GM18519 (cell line): ENCODE data around the gene PTS.
A peak's percentile ranks its signal among the peaks of the same experiment; 100 is the strongest.

ENCODE experiments used
- ATAC-seq: cut with Tn5 transposase; IDR thresholded peaks from one replicate; pipeline ENCODE4 v1.9.1; 2021; ENCODE audit warnings: mild to moderate bottlenecking, moderate library complexity; ENCODE audit not compliant: unreplicated experiment, low FRiP score

Gene PTS

GRCh38 chr11:112219476-112220232 is 6.6 kb upstream of the PTS start:
- ATAC-seq = peak; percentile 77

- ATAC-seq = no peak
Measured at GRCh38 chr11:112221274-112221835, 4.9 kb upstream of the PTS start.

GRCh38 chr11:112222303-112222702 is 3.9 kb upstream of the PTS start:
- ATAC-seq = no peak

- no peak for ATAC-seq
Measured at GRCh38 chr11:112223121-112223520, 3.1 kb upstream of the PTS start.

GRCh38 chr11:112223754-112224532 is 2.3 kb upstream of the PTS start:
- no peak for ATAC-seq

- ATAC-seq = no peak
Measured at GRCh38 chr11:112225753-112226061, 521 bp upstream of the PTS start.

- ATAC-seq = peak; percentile 33
Measured at GRCh38 chr11:112226831-112227401, 688 bp downstream of the PTS start.

GRCh38 chr11:112227471-112227870 is 1.2 kb downstream of the PTS start:
- no peak for ATAC-seq

GRCh38 chr11:112228706-112229105 is 2.5 kb downstream of the PTS start:
- no peak for ATAC-seq

- ATAC-seq = no peak
Measured at GRCh38 chr11:112229159-112229558, 2.9 kb downstream of the PTS start.

- no peak for ATAC-seq
Measured at GRCh38 chr11:112229746-112230433, 3.7 kb downstream of the PTS start.

GRCh38 chr11:112231952-112232351 is 5.7 kb downstream of the PTS start:
- no peak for ATAC-seq

GRCh38 chr11:112235750-112236390 is 9.6 kb downstream of the PTS start:
- ATAC-seq = no peak

GRCh38 chr11:112237451-112237850 is 11.2 kb downstream of the PTS start:
- no peak for ATAC-seq

GRCh38 chr11:112238041-112238440 is 11.8 kb downstream of the PTS start:
- no peak for ATAC-seq

- no peak for ATAC-seq
Measured at GRCh38 chr11:112241486-112241885, 15.3 kb downstream of the PTS start.

GRCh38 chr11:112247201-112247600 is 21.0 kb downstream of the PTS start:
- no peak for ATAC-seq

- no peak for ATAC-seq
Measured at GRCh38 chr11:112248201-112248600, 22.0 kb downstream of the PTS start.

GRCh38 chr11:112249871-112250610 is 23.8 kb downstream of the PTS start:
- no peak for ATAC-seq
